GM21786 (cell line): ENCODE data around the gene AK8.

Source experiments
- ATAC-seq: cut with Tn5 transposase; IDR thresholded peaks from one replicate; pipeline ENCODE4 v1.9.1; 2021; ENCODE audit not compliant: unreplicated experiment

AK8 gene, protein sequence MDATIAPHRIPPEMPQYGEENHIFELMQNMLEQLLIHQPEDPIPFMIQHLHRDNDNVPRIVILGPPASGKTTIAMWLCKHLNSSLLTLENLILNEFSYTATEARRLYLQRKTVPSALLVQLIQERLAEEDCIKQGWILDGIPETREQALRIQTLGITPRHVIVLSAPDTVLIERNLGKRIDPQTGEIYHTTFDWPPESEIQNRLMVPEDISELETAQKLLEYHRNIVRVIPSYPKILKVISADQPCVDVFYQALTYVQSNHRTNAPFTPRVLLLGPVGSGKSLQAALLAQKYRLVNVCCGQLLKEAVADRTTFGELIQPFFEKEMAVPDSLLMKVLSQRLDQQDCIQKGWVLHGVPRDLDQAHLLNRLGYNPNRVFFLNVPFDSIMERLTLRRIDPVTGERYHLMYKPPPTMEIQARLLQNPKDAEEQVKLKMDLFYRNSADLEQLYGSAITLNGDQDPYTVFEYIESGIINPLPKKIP

GRCh38 chr9:132877824-132878694, at the start of gene AK8:
Gene AK8, minus strand, starts transcription at chr9:132878284. Its CDS starts 29 bp downstream, at chr9:132878255.
- peak; percentile 80 for ATAC-seq

DNA sequence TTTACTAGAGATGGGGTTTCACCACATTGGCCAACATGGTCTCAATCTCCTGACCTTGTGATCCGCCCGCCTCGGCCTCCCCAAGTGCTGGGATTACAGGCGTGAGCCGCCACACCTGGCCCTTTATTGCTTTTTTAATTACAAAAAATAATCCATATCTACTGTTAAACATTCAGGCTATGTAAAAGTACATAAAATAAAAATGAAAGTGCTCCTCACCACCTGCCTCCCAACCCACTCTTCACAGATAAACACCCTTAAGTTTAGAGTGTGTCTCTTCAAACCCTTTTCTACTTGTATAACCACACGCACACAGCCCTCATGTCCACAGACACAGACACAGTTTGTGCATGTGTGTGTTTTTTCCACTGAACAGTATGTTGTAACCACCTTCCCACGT, 49.6 kb upstream of the AK8 start:
- no peak for ATAC-seq

DNA sequence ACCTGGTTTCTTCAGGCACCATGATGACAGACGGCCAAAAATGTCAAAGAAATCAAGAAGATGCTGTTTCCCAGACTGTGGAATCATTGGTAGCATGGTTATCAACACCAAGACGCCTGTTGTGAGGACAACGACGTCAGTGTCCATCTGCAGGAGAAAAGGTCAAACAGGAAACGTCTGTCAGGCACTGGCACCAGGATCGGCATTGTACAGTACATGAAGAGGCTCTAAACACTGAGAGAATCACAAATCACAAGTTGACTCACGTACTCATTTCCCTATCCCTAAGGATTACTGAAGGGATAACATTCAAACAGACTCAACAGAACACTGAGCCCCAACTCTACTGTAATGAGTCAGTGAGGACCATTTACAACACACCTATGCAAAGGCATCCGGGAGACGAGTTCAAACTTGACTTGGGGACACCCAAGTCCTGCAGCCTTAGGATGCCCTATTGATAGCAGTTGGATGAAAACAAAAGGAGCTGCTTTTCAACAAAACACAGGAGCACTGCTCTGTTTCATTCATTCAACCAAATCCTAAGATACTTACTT, 45.3 kb upstream of the AK8 start:
- no peak for ATAC-seq

DNA sequence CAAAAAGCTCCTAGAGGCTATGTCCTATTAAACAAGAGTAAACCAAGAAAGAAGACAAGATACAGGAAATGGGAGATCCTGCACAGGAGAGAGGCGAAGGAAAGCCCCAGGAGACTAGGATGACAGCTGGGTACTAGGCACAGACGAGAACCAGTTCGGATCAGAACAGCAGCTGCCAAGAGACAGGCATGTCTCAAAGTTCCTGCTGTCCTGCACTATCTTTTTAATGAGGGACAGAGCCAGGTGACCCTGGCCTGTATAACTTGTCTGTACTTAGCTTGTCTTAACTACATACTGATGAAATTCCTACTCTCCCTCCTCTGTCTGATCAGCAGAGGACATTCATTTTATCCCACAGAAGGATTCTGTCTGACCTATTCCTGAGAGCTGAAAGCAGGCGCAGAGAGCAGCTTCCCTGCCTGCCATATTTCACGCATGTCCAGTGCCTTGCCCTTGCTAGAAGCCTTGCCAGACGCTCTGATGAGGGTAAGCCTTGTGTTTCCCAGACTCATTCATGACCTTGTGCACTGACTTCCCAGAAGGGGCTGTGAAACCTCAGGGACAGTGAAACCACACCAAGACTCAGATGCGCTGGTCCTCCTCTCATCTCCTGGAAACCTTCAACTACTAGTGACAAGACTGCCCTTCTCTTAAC, 41.7 kb upstream of the AK8 start:
- ATAC-seq = no peak

DNA sequence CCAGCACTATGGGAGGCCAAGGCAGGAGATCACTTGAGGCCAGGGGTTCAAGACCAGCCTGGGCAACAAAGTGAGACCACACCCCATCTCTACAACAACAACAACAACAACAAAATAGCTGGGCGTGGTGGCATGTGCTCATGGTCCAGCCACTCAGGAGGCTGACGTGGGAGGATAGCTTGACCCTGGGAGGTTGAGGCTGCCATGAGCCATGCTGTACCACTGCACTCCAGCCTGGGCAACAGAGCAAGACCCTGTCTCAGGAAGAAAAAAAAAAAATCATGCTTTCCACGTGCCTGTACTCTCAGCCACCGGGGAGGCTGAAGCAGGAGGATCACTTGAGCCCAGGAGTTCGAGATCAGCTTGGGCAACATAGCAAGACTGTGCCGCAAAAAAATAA, 36.8 kb upstream of the AK8 start:
- ATAC-seq = no peak

GRCh38 chr9:132912131-132912530, 34.0 kb upstream of the AK8 start:
- ATAC-seq = no peak

DNA sequence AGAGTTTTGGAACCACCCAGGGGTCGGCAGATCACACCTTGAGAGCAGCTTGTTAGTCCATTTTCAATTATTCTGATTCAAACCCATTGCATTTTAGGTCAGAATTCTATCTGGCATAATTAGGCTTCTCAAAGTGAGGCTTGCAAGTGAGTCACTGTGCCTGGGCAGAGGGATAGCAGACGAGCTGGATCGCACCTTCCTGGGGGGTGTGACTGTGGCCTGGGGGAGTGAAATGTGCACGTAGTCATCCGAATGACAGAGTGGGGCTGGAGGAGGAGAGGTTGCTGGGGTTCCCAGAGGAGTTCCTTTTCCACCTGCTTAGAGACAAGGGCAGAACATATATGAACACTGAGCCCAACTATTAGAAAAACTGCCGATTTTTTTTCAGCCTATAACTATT, 32.3 kb upstream of the AK8 start:
- no peak for ATAC-seq

DNA sequence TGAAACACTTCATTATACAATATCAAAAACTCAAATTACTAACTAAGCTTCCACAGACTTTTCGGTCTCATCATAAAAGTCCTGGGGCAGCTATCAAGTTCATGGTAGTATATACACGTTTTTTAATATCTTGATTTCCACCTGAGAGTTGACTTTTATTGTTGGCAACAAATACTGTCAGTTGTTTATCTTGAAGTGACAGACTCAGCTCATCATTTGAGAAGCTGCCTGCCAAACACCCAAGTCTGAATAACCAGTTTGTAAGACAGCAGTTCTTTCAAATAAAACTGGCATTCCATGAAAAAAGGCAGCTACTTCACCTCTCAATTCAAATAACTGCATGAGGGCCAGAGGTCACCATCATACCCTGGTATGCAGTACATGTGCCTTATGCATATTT, 31.2 kb upstream of the AK8 start:
- no peak for ATAC-seq

DNA sequence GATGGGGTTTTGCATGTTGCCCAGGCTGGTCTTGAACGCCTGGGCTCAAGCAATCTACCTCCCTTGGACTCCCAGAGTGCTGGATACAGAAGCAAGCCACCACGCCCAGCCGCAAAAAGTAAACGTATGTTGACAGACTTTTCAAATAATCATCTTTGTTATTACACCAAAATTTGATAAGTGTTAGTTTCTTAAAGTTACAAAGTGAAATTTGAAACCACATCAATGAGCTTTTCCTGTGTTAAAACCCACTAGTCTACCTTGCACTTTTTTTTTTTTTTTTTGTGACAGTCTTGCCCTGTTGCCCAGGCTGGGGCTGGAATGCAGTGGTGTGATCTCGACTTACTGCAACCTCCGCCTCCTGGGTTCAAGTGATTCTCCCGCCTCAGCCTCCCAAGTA, 30.6 kb upstream of the AK8 start:
- ATAC-seq = no peak

DNA sequence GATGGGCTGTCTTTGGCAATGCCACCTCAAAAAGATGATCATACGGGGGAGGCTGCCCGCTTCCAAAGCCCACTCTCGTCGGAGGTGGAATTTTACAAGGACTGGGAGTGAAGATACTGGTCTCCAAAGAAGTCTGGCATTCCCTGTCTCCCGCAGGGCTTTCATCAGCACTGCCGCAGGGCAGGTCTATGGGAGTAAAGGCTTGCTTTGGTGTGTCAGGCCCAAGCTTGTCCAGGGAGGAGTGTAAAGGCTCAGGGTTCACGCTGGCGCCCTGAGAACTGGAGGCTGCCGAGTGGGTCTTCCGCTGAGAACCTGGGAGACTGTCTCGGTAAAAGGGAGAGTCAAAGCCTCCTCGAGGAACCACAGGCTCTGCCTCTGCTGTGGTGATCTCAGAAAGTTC, 27.6 kb upstream of the AK8 start:
- no peak for ATAC-seq

DNA sequence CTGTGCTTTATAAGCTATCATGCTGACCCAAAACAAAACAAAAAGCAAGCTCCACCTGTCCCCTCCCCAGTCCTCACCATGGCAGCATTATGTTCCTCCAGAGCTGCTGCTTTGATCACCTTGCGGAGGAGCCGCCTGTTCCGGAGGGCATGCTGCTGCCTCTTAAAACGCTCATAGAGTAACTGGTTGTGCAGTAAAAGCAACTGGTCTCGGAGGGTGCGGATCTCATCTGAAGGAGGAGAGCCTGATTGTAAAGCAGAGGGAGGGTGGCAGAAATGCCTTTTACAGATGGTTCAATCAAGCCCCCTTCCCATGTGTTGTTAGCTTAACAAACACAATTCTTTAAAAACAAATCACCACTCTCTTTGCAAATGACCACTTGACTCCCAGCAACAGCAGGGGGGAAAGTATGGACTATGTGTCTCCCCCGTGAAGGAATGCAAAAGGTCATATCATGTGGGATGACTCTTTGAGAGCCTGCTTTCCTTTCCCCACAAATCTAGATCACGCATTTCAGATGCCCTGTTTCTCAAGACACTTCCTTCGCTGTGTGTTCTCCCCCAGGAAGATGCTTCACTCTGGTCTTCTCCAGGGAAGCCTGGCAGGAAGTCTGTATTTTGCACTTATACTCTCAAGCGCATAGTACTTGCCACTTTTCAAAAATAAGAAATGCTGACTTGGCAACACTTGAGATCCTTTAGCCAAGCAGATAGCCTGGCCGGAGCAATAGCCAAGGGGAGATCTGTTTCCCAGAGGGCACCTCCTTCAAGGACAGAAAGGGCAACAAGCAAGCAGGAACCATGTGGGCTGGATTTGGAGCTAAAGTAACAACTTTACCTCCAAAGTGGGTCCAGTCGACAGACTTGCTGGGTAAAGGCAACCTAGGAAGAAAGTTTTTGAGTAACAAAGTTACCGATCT, 25.7 kb upstream of the AK8 start:
- ATAC-seq = no peak

DNA sequence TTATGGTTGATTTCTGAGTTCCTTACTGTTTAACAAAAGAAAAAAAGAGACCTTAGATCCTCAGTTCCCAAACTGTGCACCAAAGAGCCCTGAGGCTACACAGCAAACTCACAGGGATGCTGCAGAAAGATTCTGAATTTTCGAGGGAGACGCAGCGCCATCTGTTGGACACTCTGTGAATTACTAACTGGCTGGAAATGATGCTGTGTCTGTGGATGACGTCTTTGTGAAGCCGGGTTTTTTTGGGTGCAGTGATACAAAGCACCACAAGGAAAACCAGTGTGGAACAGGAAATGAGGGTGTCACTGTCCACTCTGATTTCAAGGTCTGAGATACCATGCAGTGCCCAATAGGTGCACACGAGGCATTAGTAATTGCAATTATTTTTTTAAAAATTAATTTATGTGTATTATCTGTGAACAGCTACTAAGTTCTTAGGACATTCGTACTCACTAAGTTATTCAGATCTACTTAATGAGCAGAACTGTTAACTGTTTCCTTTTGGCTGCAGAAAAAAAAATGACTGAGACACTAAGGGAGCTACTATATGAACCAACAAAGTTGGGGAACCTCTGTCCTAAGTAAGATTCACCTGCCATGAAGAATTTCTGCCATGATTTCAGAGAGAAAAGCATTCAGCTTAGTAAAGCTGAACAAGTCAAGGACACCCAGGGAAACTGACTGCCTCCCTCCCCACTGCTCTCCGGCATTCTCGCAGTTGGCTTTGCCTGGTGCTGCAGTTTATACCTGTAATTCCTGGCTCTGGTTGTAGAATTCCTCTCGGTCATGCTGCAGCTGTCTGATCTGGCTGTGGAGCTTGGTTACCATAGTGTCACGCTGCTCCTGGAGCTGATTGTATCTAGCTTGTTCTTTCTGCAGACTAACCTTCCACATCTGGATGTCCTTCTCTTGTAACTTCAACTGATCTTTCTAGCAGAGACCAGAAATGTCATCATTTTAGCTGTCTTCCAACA, 24.1 kb upstream of the AK8 start:
- ATAC-seq = peak; percentile 58

- ATAC-seq = no peak
These were observed 20.0 kb upstream of the AK8 start for GRCh38 chr9:132898051-132898450.

- no peak for ATAC-seq
These were observed 18.8 kb upstream of the AK8 start for GRCh38 chr9:132896906-132897305.

- ATAC-seq = no peak
These were observed 18.2 kb upstream of the AK8 start for GRCh38 chr9:132896264-132896663.

GRCh38 chr9:132894862-132895835, 17.1 kb upstream of the AK8 start:
- ATAC-seq = no peak

- no peak for ATAC-seq
These were observed 16.3 kb upstream of the AK8 start for GRCh38 chr9:132894346-132894745.

- ATAC-seq = no peak
These were observed 14.3 kb upstream of the AK8 start for GRCh38 chr9:132892400-132892799.
